ENCODE results near the gene KRT20. TPM values are rescaled to one million over a fixed set of nuclear protein-coding genes. Genes with fewer than 3 reads are reported as not detected.

KRT20 gene
- total and polyA plus RNA-seq, 2 donors (not counting 3 experiments of a cell fraction or from before 2014, with no cell fraction given), result not detected

GRCh38 chr17:40873801-40874200 is 11.2 kb downstream of the KRT20 start:
- H3K9me3 ChIP-seq (replicated peaks; ENCODE audit: control insufficient read depth, insufficient read depth, low read length), result no peaks in the 10 kb centered on the region
- CTCF ChIA-PET, result interaction anchor here (0.7 to 1.2 kb wide), 2 partner anchors 11 to 37 kb away, joined by 4 to 5 read pairs; no protein-coding TSS in a partner anchor
- FAIRE-seq, result no peak

GRCh38 chr17:40873255-40873654 is 11.8 kb downstream of the KRT20 start:
- TF ChIP-seq POLR2A (IDR thresholded peaks at IDR 0.05; ENCODE audit: low read depth, low read length) (no peak), MYC (IDR thresholded peaks at IDR 0.05; ENCODE audit: low read depth, low read length) (no peak), JUN (IDR thresholded peaks at IDR 0.05; ENCODE audit: borderline replicate concordance, insufficient read depth, insufficient read length, low read depth) (no peak), GATA2 (IDR thresholded peaks at IDR 0.05; ENCODE audit: insufficient read depth, insufficient read length, low read depth, low read length) (no peak), FOS (IDR thresholded peaks at IDR 0.05; ENCODE audit: borderline replicate concordance, insufficient read depth, low read length) (no peak), CTCF (IDR thresholded peaks at IDR 0.05; ENCODE audit: extremely low read depth in 1 of 2, insufficient read depth in 1 of 2, low read depth in 1 of 2, low read length in 2 of 2) (no peak), MAX (IDR thresholded peaks at IDR 0.05; ENCODE audit: insufficient read depth, insufficient read length) (no peak), EZH2 (IDR thresholded peaks at IDR 0.05; ENCODE audit: borderline replicate concordance, low read depth, low read length, severe bottlenecking) (no peak), POLR2AphosphoS5 (IDR thresholded peaks at IDR 0.05; ENCODE audit: insufficient read depth, low read depth, low read length) (no peak)
- no peak overlapping the region for H3K4me3 ChIP-seq (replicated peaks in 1 of 3; ENCODE audit: insufficient read depth in 1 of 3, low read depth in 1 of 3, low read length in 3 of 3)
- H3K27me3 ChIP-seq (ENCODE audit: control insufficient read depth in 2 of 2, insufficient read depth in 2 of 2, low read length in 2 of 2), result peaks cover 9 to 24% of the 10 kb centered on the region in 2 experiments
- H3K36me3 ChIP-seq (ENCODE audit: control insufficient read depth in 2 of 2, extremely low read depth in 1 of 2, insufficient read depth in 2 of 2, low read length in 2 of 2), result no peaks in the 10 kb centered on the region
- no peaks in the 10 kb centered on the region for H3K9me3 ChIP-seq (replicated peaks; ENCODE audit: control insufficient read depth, insufficient read depth, low read length)
- CTCF ChIA-PET, result interaction anchor here (0.9 to 1.2 kb wide), 2 partner anchors 10 to 14 kb away, joined by 4 to 5 read pairs; no protein-coding TSS in a partner anchor
- H4K20me1 ChIP-seq (replicated peaks; ENCODE audit: control insufficient read depth, extremely low read depth, insufficient read depth, low read length), result no peaks in the 10 kb centered on the region
- no peak for FAIRE-seq
- no peak overlapping the region for H2AFZ ChIP-seq (ENCODE audit: low read depth, low read length)
- DNase-seq (ENCODE audit: low read depth, low spot score), result no peak
- intact Hi-C loops (cut with micrococcal nuclease) (no loop called here), dilution Hi-C loops (cut with MboI; ENCODE audit: extremely low pct_ligation_motif_present, low sequenced_read_pairs) (no loop called here)
- no peak overlapping the region for H3K9ac ChIP-seq (replicated peaks; ENCODE audit: extremely low read depth, insufficient read depth, low read length)
- no peaks in the 10 kb centered on the region for H3K79me2 ChIP-seq (ENCODE audit: control insufficient read depth, insufficient read depth, low read length)
- no peaks in the 10 kb centered on the region for H3K9me1 ChIP-seq (replicated peaks; ENCODE audit: control insufficient read depth, extremely low read depth, insufficient read depth, low read length)
- no TSS peak for BruUV-seq (replicated peaks)
- H3K4me1 ChIP-seq (ENCODE audit: control insufficient read depth, extremely low read depth, insufficient read depth, low read length), result no peaks in the 10 kb centered on the region
- no peak overlapping the region for H3K27ac ChIP-seq (ENCODE audit: insufficient read depth, low read depth, low read length)
- POLR2A ChIA-PET, result no interaction called here
- H3K4me2 ChIP-seq (ENCODE audit: insufficient read depth, low read length), result no peak overlapping the region

More at GRCh38 chr17:40873801-40874200, 11.2 kb downstream of the KRT20 start:
- no peaks in the 10 kb centered on the region for H4K20me1 ChIP-seq (replicated peaks; ENCODE audit: control insufficient read depth, extremely low read depth, insufficient read depth, low read length)
- dilution Hi-C loops (cut with MboI; ENCODE audit: extremely low pct_ligation_motif_present, low sequenced_read_pairs), result no loop called here
- no peaks in the 10 kb centered on the region for H3K79me2 ChIP-seq (ENCODE audit: control insufficient read depth, insufficient read depth, low read length)
- no peak overlapping the region for H3K4me2 ChIP-seq (ENCODE audit: insufficient read depth, low read length)
- H2AFZ ChIP-seq (ENCODE audit: low read depth, low read length), result no peak overlapping the region
- no peaks in the 10 kb centered on the region for H3K4me1 ChIP-seq (ENCODE audit: control insufficient read depth, extremely low read depth, insufficient read depth, low read length)
- H3K36me3 ChIP-seq (ENCODE audit: control insufficient read depth in 2 of 2, extremely low read depth in 1 of 2, insufficient read depth in 2 of 2, low read length in 2 of 2), result no peaks in the 10 kb centered on the region
- H3K9me1 ChIP-seq (replicated peaks; ENCODE audit: control insufficient read depth, extremely low read depth, insufficient read depth, low read length), result no peaks in the 10 kb centered on the region
- H3K9ac ChIP-seq (replicated peaks; ENCODE audit: extremely low read depth, insufficient read depth, low read length), result no peak overlapping the region
- intact Hi-C loops (cut with micrococcal nuclease), result no loop called here
- H3K27me3 ChIP-seq (ENCODE audit: control insufficient read depth in 2 of 2, insufficient read depth in 2 of 2, low read length in 2 of 2), result peaks cover 9 to 22% of the 10 kb centered on the region in 2 experiments
- no peak overlapping the region for H3K4me3 ChIP-seq (replicated peaks in 1 of 3; ENCODE audit: insufficient read depth in 1 of 3, low read depth in 1 of 3, low read length in 3 of 3)
- no peak for DNase-seq (ENCODE audit: low read depth, low spot score)
- TF ChIP-seq FOS (IDR thresholded peaks at IDR 0.05; ENCODE audit: borderline replicate concordance, insufficient read depth, low read length) (no peak), GATA2 (IDR thresholded peaks at IDR 0.05; ENCODE audit: insufficient read depth, insufficient read length, low read depth, low read length) (no peak), POLR2AphosphoS5 (IDR thresholded peaks at IDR 0.05; ENCODE audit: insufficient read depth, low read depth, low read length) (no peak), POLR2A (IDR thresholded peaks at IDR 0.05; ENCODE audit: low read depth, low read length) (no peak)
- no peak overlapping the region for H3K27ac ChIP-seq (ENCODE audit: insufficient read depth, low read depth, low read length)
- POLR2A ChIA-PET, result no interaction called here
- BruUV-seq (replicated peaks), result no TSS peak

Data from endothelial cell of umbilical vein (primary cell).